ENCODE data around the gene TRAPPC3. TPM values are rescaled to one million over a fixed set of nuclear protein-coding genes. Genes with fewer than 3 reads are reported as not detected.

Gene TRAPPC3
- total and polyA plus RNA-seq, 4 donors = 37.3 to 83.9 (median 61.3) TPM

- H3K27me3 ChIP-seq (ENCODE audit: control insufficient read depth in 3 of 3, insufficient read depth in 3 of 3, low read length in 2 of 3) = no peaks in the 10 kb centered on the region
- 30 to 37% methylated on average over 18 of the region's 18 CpGs for WGBS, 2 donors
- H3K4me1 ChIP-seq (ENCODE audit: control insufficient read depth in 5 of 5, insufficient read depth in 5 of 5, low read length in 5 of 5) = peaks cover 0 to 8% (median 0%) of the 10 kb centered on the region in 5 donors
- H3K9me3 ChIP-seq (ENCODE audit: control insufficient read depth in 4 of 4, insufficient read depth in 3 of 4, low read length in 3 of 4) = no peaks in the 10 kb centered on the region
- peak; percentile 82 for TF ChIP-seq CTCF (IDR thresholded peaks at IDR 0.05; ENCODE audit: control extremely low read depth, extremely low read depth)
- H3K36me3 ChIP-seq (ENCODE audit: control insufficient read depth in 4 of 4, insufficient read depth in 4 of 4, low read length in 4 of 4) = peaks cover 0 to 13% (median 2%) of the 10 kb centered on the region in 4 donors
- no peak overlapping the region for H3K4me3 ChIP-seq
- no peak overlapping the region for H3K9ac ChIP-seq (ENCODE audit: insufficient read depth in 1 of 2, low read length in 2 of 2)
- ATAC-seq (ENCODE audit: insufficient read depth, low FRiP score) = peak; percentile 86
- no peak overlapping the region for H3K27ac ChIP-seq (ENCODE audit: low read depth in 1 of 2, low read length in 1 of 2)
- DNase-seq = peak; percentile 74 to 82 (median 74)
These were observed 49.5 kb downstream of the TRAPPC3 start for GRCh38 chr1:36099681-36100341.

GRCh38 chr1:36098650-36099365 is 50.5 kb downstream of the TRAPPC3 start:
- 86 to 93% methylated on average over 10 to 13 of the region's 13 CpGs for WGBS, 2 donors
- H3K27ac ChIP-seq (ENCODE audit: low read depth in 1 of 2, low read length in 1 of 2) = no peak overlapping the region
- H3K27me3 ChIP-seq (ENCODE audit: control insufficient read depth in 3 of 3, insufficient read depth in 3 of 3, low read length in 2 of 3) = no peaks in the 10 kb centered on the region
- peaks cover 0 to 23% (median 6%) of the 10 kb centered on the region in 4 donors for H3K36me3 ChIP-seq (ENCODE audit: control insufficient read depth in 4 of 4, insufficient read depth in 4 of 4, low read length in 4 of 4)
- no peak for DNase-seq
- H3K4me1 ChIP-seq (ENCODE audit: control insufficient read depth in 5 of 5, insufficient read depth in 5 of 5, low read length in 5 of 5) = peaks cover 0 to 8% (median 0%) of the 10 kb centered on the region in 5 donors
- no peaks in the 10 kb centered on the region for H3K9me3 ChIP-seq (ENCODE audit: control insufficient read depth in 4 of 4, insufficient read depth in 3 of 4, low read length in 3 of 4)
- no peak overlapping the region for H3K9ac ChIP-seq (ENCODE audit: insufficient read depth in 1 of 2, low read length in 2 of 2)
- H3K4me3 ChIP-seq = no peak overlapping the region
- no peak for TF ChIP-seq CTCF (IDR thresholded peaks at IDR 0.05; ENCODE audit: control extremely low read depth, extremely low read depth)
- ATAC-seq (ENCODE audit: insufficient read depth, low FRiP score) = no peak

- Histone ChIP-seq H3K27me3 (ENCODE audit: control insufficient read depth in 3 of 3, insufficient read depth in 3 of 3, low read length in 2 of 3) (no peaks in the 10 kb centered on the region), H3K9me3 (ENCODE audit: control insufficient read depth in 4 of 4, insufficient read depth in 3 of 4, low read length in 3 of 4) (no peaks in the 10 kb centered on the region), H3K27ac (ENCODE audit: low read depth in 1 of 2, low read length in 1 of 2) (no peak overlapping the region)
These were observed 51.3 kb downstream of the TRAPPC3 start for GRCh38 chr1:36097693-36098585.

More at GRCh38 chr1:36097693-36098585, 51.3 kb downstream of the TRAPPC3 start:
- DNase-seq (no peak), ATAC-seq (ENCODE audit: insufficient read depth, low FRiP score) (no peak)
- Histone ChIP-seq H3K4me1 (ENCODE audit: control insufficient read depth in 5 of 5, insufficient read depth in 5 of 5, low read length in 5 of 5) (peaks cover 0 to 8% (median 0%) of the 10 kb centered on the region in 5 donors), H3K9ac (ENCODE audit: insufficient read depth in 1 of 2, low read length in 2 of 2) (no peak overlapping the region), H3K4me3 (no peak overlapping the region), H3K36me3 (ENCODE audit: control insufficient read depth in 4 of 4, insufficient read depth in 4 of 4, low read length in 4 of 4) (peaks cover 3 to 32% (median 13%) of the 10 kb centered on the region in 4 donors)
- 93 to 94% methylated on average over 32 to 33 of the region's 33 CpGs for WGBS, 2 donors
- no peak for TF ChIP-seq CTCF (IDR thresholded peaks at IDR 0.05; ENCODE audit: control extremely low read depth, extremely low read depth)

All from lung (tissue), 12 donors.